Skeletal muscle satellite cell (primary cell): ENCODE data around the gene LIX1.

Experiments used
- H3K27me3 ChIP-seq: 2 replicates; pipeline ENCODE4 v1.7.0; 2013; ENCODE audit warnings: low read length; ENCODE audit not compliant: control insufficient read depth, insufficient read depth
- H3K36me3 ChIP-seq: 2 replicates; pipeline ENCODE4 v1.7.0; 2013; ENCODE audit warnings: mild to moderate bottlenecking, control low read depth, low read length; ENCODE audit not compliant: insufficient read depth
- H3K4me1 ChIP-seq: 2 replicates; pipeline ENCODE4 v1.7.0; 2013; ENCODE audit warnings: low read length; ENCODE audit not compliant: control insufficient read depth, insufficient read depth
- H3K4me2 ChIP-seq: 2 replicates; pipeline ENCODE4 v1.7.0; 2013; ENCODE audit warnings: mild to moderate bottlenecking, low read length
- H3K4me3 ChIP-seq: 2 replicates; pipeline ENCODE4 v1.7.0; 2013; ENCODE audit warnings: low read length
- H3K9ac ChIP-seq: 2 replicates; pipeline ENCODE4 v1.7.0; 2013; ENCODE audit warnings: mild to moderate bottlenecking, low read depth, low read length, moderate library complexity
- H3K9me3 ChIP-seq: replicated peaks from 2 replicates; pipeline ENCODE4 v1.7.0; 2013; ENCODE audit warnings: mild to moderate bottlenecking, control low read depth, low read length

The LIX1 gene

DNA sequence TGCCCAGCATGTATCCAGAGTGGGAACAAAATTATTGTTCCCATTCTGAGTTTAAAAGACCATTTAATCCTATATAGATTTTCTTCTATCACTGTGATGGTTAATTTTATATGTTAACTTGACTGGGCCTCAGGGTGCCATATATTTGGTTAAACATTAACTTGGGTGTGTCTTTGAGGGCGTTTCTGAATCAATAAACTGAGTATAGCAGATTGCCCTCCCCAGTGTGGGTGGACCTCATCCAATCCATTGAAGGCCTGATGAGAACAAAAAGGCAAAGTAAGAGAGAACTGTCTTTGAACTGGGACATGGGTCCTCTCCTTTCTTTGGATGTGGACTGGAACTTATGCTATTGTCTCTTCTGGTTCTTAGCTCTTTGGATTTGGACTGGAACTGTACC lies 23.3 kb upstream of the LIX1 start:
- Histone ChIP-seq H3K4me3 (no peak overlapping the region), H3K36me3 (peaks cover 70% of the 10 kb centered on the region), H3K4me2 (no peak overlapping the region)

GRCh38 chr5:97164846-97165245 lies 22.4 kb upstream of the LIX1 start:
- Histone ChIP-seq H3K27me3 (no peaks in the 10 kb centered on the region), H3K4me3 (no peak overlapping the region), H3K36me3 (peaks cover 75% of the 10 kb centered on the region), H3K4me2 (no peak overlapping the region), H3K4me1 (no peaks in the 10 kb centered on the region), H3K9me3 (no peaks in the 10 kb centered on the region), H3K9ac (no peak overlapping the region)

More for the DNA sequence above, 23.3 kb upstream of the LIX1 start:
- no peak overlapping the region for H3K9ac ChIP-seq
- H3K9me3 ChIP-seq, result no peaks in the 10 kb centered on the region
- H3K4me1 ChIP-seq, result no peaks in the 10 kb centered on the region
- no peaks in the 10 kb centered on the region for H3K27me3 ChIP-seq

- Histone ChIP-seq H3K4me3 (no peak overlapping the region), H3K36me3 (peaks cover 74% of the 10 kb centered on the region), H3K4me2 (no peak overlapping the region), H3K9me3 (no peaks in the 10 kb centered on the region), H3K9ac (no peak overlapping the region), H3K27me3 (no peaks in the 10 kb centered on the region), H3K4me1 (no peaks in the 10 kb centered on the region)
Measured at GRCh38 chr5:97163790-97164285, 21.4 kb upstream of the LIX1 start.

GRCh38 chr5:97163360-97163764 lies 21.0 kb upstream of the LIX1 start:
- no peak overlapping the region for H3K4me3 ChIP-seq
- no peaks in the 10 kb centered on the region for H3K9me3 ChIP-seq
- no peaks in the 10 kb centered on the region for H3K4me1 ChIP-seq
- H3K27me3 ChIP-seq, result no peaks in the 10 kb centered on the region
- no peak overlapping the region for H3K9ac ChIP-seq
- peaks cover 72% of the 10 kb centered on the region for H3K36me3 ChIP-seq
- no peak overlapping the region for H3K4me2 ChIP-seq

GRCh38 chr5:97162045-97162444 lies 19.6 kb upstream of the LIX1 start:
- Histone ChIP-seq H3K9ac (no peak overlapping the region), H3K27me3 (no peaks in the 10 kb centered on the region), H3K4me3 (no peak overlapping the region), H3K9me3 (peaks cover 4% of the 10 kb centered on the region), H3K36me3 (peaks cover 59% of the 10 kb centered on the region), H3K4me1 (no peaks in the 10 kb centered on the region), H3K4me2 (no peak overlapping the region)

- H3K27me3 ChIP-seq, result no peaks in the 10 kb centered on the region
- H3K9ac ChIP-seq, result no peak overlapping the region
- no peak overlapping the region for H3K4me3 ChIP-seq
- H3K9me3 ChIP-seq, result peaks cover 4% of the 10 kb centered on the region
- H3K4me2 ChIP-seq, result no peak overlapping the region
- peaks cover 34% of the 10 kb centered on the region for H3K36me3 ChIP-seq
- no peaks in the 10 kb centered on the region for H3K4me1 ChIP-seq
Measured at GRCh38 chr5:97157689-97158088, 15.3 kb upstream of the LIX1 start.

- H3K9me3 ChIP-seq, result no peaks in the 10 kb centered on the region
- H3K4me1 ChIP-seq, result no peaks in the 10 kb centered on the region
- H3K4me3 ChIP-seq, result no peak overlapping the region
- no peaks in the 10 kb centered on the region for H3K27me3 ChIP-seq
- no peaks in the 10 kb centered on the region for H3K36me3 ChIP-seq
- no peak overlapping the region for H3K4me2 ChIP-seq
- no peak overlapping the region for H3K9ac ChIP-seq
Measured at GRCh38 chr5:97151370-97151769, 9.0 kb upstream of the LIX1 start.

DNA sequence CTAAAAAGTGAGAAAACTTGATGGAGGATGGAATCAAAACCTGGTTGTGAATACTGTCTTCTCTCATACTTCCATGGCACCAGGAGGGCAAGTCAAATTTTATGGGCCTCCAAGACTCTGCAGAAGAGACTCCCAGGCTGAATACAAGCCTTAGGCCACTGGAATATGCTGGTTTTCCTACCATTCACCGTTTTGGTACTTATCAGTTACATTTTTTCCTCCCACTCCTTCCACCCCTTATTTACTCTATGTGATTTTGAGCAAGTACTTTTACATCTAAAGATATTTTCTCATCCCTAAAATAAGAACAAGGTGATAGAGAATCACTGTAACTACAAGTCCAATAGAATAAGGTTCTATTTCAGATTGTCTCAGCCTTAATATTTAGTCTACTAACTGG lies 8.0 kb upstream of the LIX1 start:
- no peaks in the 10 kb centered on the region for H3K4me1 ChIP-seq
- no peaks in the 10 kb centered on the region for H3K36me3 ChIP-seq
- H3K9me3 ChIP-seq, result no peaks in the 10 kb centered on the region
- H3K4me3 ChIP-seq, result no peak overlapping the region
- H3K27me3 ChIP-seq, result no peaks in the 10 kb centered on the region
- no peak overlapping the region for H3K4me2 ChIP-seq
- no peak overlapping the region for H3K9ac ChIP-seq

GRCh38 chr5:97149709-97150108 lies 7.3 kb upstream of the LIX1 start:
- H3K36me3 ChIP-seq, result no peaks in the 10 kb centered on the region
- no peak overlapping the region for H3K4me3 ChIP-seq
- no peak overlapping the region for H3K9ac ChIP-seq
- H3K27me3 ChIP-seq, result no peaks in the 10 kb centered on the region
- no peak overlapping the region for H3K4me2 ChIP-seq
- no peaks in the 10 kb centered on the region for H3K9me3 ChIP-seq
- H3K4me1 ChIP-seq, result no peaks in the 10 kb centered on the region

- H3K4me3 ChIP-seq, result no peak overlapping the region
- no peaks in the 10 kb centered on the region for H3K36me3 ChIP-seq
- H3K27me3 ChIP-seq, result no peaks in the 10 kb centered on the region
- H3K4me2 ChIP-seq, result no peak overlapping the region
- no peak overlapping the region for H3K9ac ChIP-seq
- no peaks in the 10 kb centered on the region for H3K4me1 ChIP-seq
- no peaks in the 10 kb centered on the region for H3K9me3 ChIP-seq
Measured at GRCh38 chr5:97148288-97148687, 5.9 kb upstream of the LIX1 start.

DNA sequence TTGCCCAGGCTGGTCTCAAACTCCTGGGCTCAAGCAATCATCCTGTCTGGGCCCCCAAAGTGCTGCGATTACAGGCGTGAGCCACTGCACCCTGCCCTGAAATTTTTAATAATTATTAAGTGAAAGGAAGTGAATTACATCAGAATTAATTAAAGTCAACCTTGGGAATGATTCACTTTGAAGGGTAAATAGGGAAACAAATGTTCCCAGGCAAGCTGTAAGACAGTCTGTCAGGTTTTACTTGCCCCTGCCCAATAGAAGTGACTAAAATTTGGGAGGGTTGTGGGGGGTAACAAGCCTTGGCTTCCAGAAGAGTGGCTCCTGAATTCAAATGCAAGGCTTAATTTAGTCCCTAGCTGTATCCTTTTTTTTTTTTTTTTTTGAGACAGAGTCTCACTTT lies 1.3 kb upstream of the LIX1 start:
- Histone ChIP-seq H3K27me3 (peaks cover 15% of the 10 kb centered on the region), H3K9ac (no peak overlapping the region), H3K4me1 (no peaks in the 10 kb centered on the region), H3K4me2 (no peak overlapping the region), H3K36me3 (no peaks in the 10 kb centered on the region), H3K9me3 (no peaks in the 10 kb centered on the region), H3K4me3 (no peak overlapping the region)

DNA sequence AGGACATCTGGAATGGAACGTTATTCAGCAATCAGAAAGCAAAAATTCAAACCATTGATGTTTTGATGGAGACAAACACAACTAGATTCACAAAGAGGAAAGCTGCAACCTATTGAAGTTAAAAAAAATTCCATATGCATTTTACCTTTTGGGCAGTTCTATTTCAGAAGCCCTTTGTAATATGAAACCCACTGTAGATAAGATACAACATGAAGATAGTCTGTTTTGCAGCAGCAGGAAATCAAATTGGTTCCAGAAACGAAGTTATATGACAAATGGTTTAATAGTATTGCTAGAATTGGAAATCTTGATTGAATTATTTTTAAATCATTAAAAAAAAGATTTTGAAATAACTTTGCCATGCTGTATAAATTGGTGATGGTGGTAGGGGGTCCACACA lies 872 bp downstream of the LIX1 start:
- H3K36me3 ChIP-seq, result no peaks in the 10 kb centered on the region
- peaks cover 15% of the 10 kb centered on the region for H3K27me3 ChIP-seq
- H3K9ac ChIP-seq, result no peak overlapping the region
- H3K4me3 ChIP-seq, result no peak overlapping the region
- H3K4me1 ChIP-seq, result no peaks in the 10 kb centered on the region
- H3K9me3 ChIP-seq, result no peaks in the 10 kb centered on the region
- no peak overlapping the region for H3K4me2 ChIP-seq
